Dermis lymphatic vessel endothelial cell (primary cell): ENCODE results near the gene SLC14A1. TPM values are rescaled to one million over a fixed set of nuclear protein-coding genes. Genes with fewer than 3 reads are reported as not detected.

Source experiments
- total RNA-seq: library from RNA; depleted of rRNA; stranded (reverse); fragments of >200 nt; gene quantifications from 2 replicates; pipeline ENCODE4 v1.2.1, GENCODE V29; 2014

Gene SLC14A1
- total RNA-seq: not detected in 2 replicates

GRCh38 chr18:45723567-45724355 lies at the start of gene SLC14A1:
Gene SLC14A1 (plus strand): TSS chr18:45724181. CDS start chr18:45730321, 6,140 bp downstream.

Other genes starting within 250 kb of the SLC14A1 start
- gene SLC14A2, start 108.7 kb upstream of the SLC14A1 start, total RNA-seq: not detected in 2 replicates
- gene SIGLEC15, start 101.5 kb downstream of the SLC14A1 start, total RNA-seq: not detected in 2 replicates
- 9.4 and 14.8 TPM in 2 replicates for gene EPG5, start 243.1 kb downstream of the SLC14A1 start, total RNA-seq